Keratinocyte (primary cell): ENCODE measurements around the gene BNIP5. TPM values are rescaled to one million over a fixed set of nuclear protein-coding genes. Genes with fewer than 3 reads are reported as not detected.

Experiments
- DNase-seq: peaks from one replicate; pipeline ENCODE4 v3.0.0-alpha.2; 2011; ENCODE audit warnings: low read depth, missing footprints, low spot score
- FAIRE-seq: peaks from 2 replicates; lab custom pipeline; 2011; peaks lifted over from hg19 to GRCh38; lab: Jason Lieb, UNC
- H2AFZ ChIP-seq: 2 replicates; pipeline ENCODE4 v1.6.0; 2012; ENCODE audit warnings: low read length, control low read depth, inconsistent platforms; ENCODE audit not compliant: control insufficient read depth
- H3K27ac ChIP-seq: 2 replicates; pipeline ENCODE4 v1.5.1; 2011; ENCODE audit warnings: low read length; ENCODE audit not compliant: control insufficient read depth, insufficient read depth
- H3K27me3 ChIP-seq: 3 replicates; pipeline ENCODE4 v1.6.0; 2011; ENCODE audit warnings: low read length; ENCODE audit not compliant: control insufficient read depth, insufficient read depth; ENCODE audit errors: extremely low read depth
- H3K36me3 ChIP-seq, 2 experiments: 2 replicates in 1 of 2; 3 replicates in 1 of 2; pipeline ENCODE4 v1.5.1; 2011; ENCODE audit warnings: low read length in 2 of 2, mild to moderate bottlenecking in 1 of 2; ENCODE audit not compliant: control insufficient read depth in 2 of 2, insufficient read depth in 2 of 2; ENCODE audit errors: extremely low read depth in 1 of 2
- H3K4me1 ChIP-seq: 3 replicates; pipeline ENCODE4 v1.5.1; 2011; ENCODE audit warnings: low read length; ENCODE audit not compliant: control insufficient read depth, insufficient read depth; ENCODE audit errors: extremely low read depth
- H3K4me2 ChIP-seq: 3 replicates; pipeline ENCODE4 v1.6.0; 2011; ENCODE audit warnings: low read depth, low read length; ENCODE audit not compliant: control insufficient read depth, insufficient read depth; ENCODE audit errors: extremely low read depth
- H3K4me3 ChIP-seq, 3 experiments: fragments of 200-600 bp in 1 of 3; sonication (generic) in 1 of 3; 2 replicates in 2 of 3; 3 replicates in 1 of 3; pipeline ENCODE4 v1.5.1; 2011 to 2016; ENCODE audit warnings: low read length in 3 of 3, mild to moderate bottlenecking in 3 of 3, control low read depth in 2 of 3, inconsistent platforms in 1 of 3, low read depth in 1 of 3, mixed read lengths in 1 of 3, mixed run types in 1 of 3, moderate library complexity in 1 of 3; ENCODE audit not compliant: control insufficient read depth in 2 of 3, insufficient read depth in 2 of 3; ENCODE audit errors: extremely low read depth in 1 of 3
- H3K79me2 ChIP-seq: 2 replicates; pipeline ENCODE4 v1.6.0; 2012; ENCODE audit warnings: low read length; ENCODE audit not compliant: control insufficient read depth, insufficient read depth
- H3K9ac ChIP-seq: 3 replicates; pipeline ENCODE4 v1.6.0; 2011; ENCODE audit warnings: low read length; ENCODE audit not compliant: control insufficient read depth, insufficient read depth; ENCODE audit errors: extremely low read depth
- H3K9me1 ChIP-seq: 3 replicates; pipeline ENCODE4 v1.6.0; 2011; ENCODE audit warnings: low read length; ENCODE audit not compliant: control insufficient read depth, insufficient read depth; ENCODE audit errors: extremely low read depth
- H3K9me3 ChIP-seq: 2 replicates; pipeline ENCODE4 v1.5.1; 2012; ENCODE audit warnings: low read depth, low read length; ENCODE audit not compliant: control insufficient read depth
- H4K20me1 ChIP-seq: 3 replicates; pipeline ENCODE4 v1.6.0; 2011; ENCODE audit warnings: low read length; ENCODE audit not compliant: control insufficient read depth, insufficient read depth; ENCODE audit errors: extremely low read depth
- CTCF ChIP-seq, 3 experiments: IDR thresholded peaks in 1 of 3; conservative IDR thresholded peaks in 1 of 3; optimal IDR thresholded peaks in 1 of 3; 2 replicates in 2 of 3; 3 replicates in 1 of 3; pipeline versions ENCODE3 to v1.5.1; 2011; ENCODE audit warnings: low read length in 3 of 3, mild to moderate bottlenecking in 3 of 3, moderate library complexity in 2 of 3, control low read depth in 1 of 3, inconsistent platforms in 1 of 3; ENCODE audit not compliant: insufficient read depth in 2 of 3; ENCODE audit errors: extremely low read depth in 1 of 3
- EZH2 ChIP-seq: IDR thresholded peaks from one replicate; pipeline ENCODE4 v1.6.1; 2012; ENCODE audit warnings: inconsistent platforms, mild to moderate bottlenecking, low read length, moderate library complexity
- dilution Hi-C: fragments of 300-500 bp; cut with MboI; formaldehyde crosslinking; loops from one replicate; pipeline ENCODE4 v1.7.0; 2020; ENCODE audit warnings: low sequenced_read_pairs; ENCODE audit not compliant: extremely low pct_ligation_motif_present
- polyA plus RNA-seq, 5 experiments: library from polyadenylated mRNA; depleted of rRNA in 3 of 5; stranded (reverse) in 3 of 5; stranded (forward) in 1 of 5; unstranded in 1 of 5; fragments of >200 nt; gene quantifications; 1 replicate in 1 of 5; 2 replicates in 3 of 5; 3 replicates in 1 of 5; pipeline versions ENCODE4 v1.2.1 to v1.2.3, GENCODE V29; 2011 to 2012; ENCODE audit warnings: missing spikeins in 2 of 5, low read depth in 1 of 5, low replicate concordance in 1 of 5

Gene BNIP5
- polyA plus RNA-seq, 1 donor (not counting 4 experiments of a cell fraction or from before 2014, with no cell fraction given), result not detected

- H3K27ac ChIP-seq, result no peak overlapping the region
- dilution Hi-C loops, result no loop called here
- no peak overlapping the region for H2AFZ ChIP-seq
- no peaks in the 10 kb centered on the region for H3K36me3 ChIP-seq
- no peaks in the 10 kb centered on the region for H3K4me1 ChIP-seq
- H3K27me3 ChIP-seq, result peaks cover 25% of the 10 kb centered on the region
- FAIRE-seq (no peak), DNase-seq (no peak)
- H3K4me2 ChIP-seq, result no peak overlapping the region
- H3K79me2 ChIP-seq, result no peaks in the 10 kb centered on the region
- H4K20me1 ChIP-seq, result no peaks in the 10 kb centered on the region
- no peak for TF ChIP-seq CTCF (optimal IDR thresholded peaks at IDR 0.05 in 1 of 3, IDR thresholded peaks at IDR 0.05 in 1 of 3, conservative IDR thresholded peaks at IDR 0.05 in 1 of 3; ENCODE audit: extremely low read depth in 1 of 3, insufficient read depth in 2 of 3, low read length in 3 of 3)
- TF ChIP-seq EZH2, result no peak
- no peaks in the 10 kb centered on the region for H3K9me3 ChIP-seq
- H3K9ac ChIP-seq, result no peak overlapping the region
- no peak overlapping the region for H3K4me3 ChIP-seq
- no peaks in the 10 kb centered on the region for H3K9me1 ChIP-seq
Observed at GRCh38 chr6:36327226-36327918, 9.3 kb downstream of the BNIP5 start.

- peaks cover 20% of the 10 kb centered on the region for H3K27me3 ChIP-seq
- H3K36me3 ChIP-seq, result no peaks in the 10 kb centered on the region
- dilution Hi-C loops, result no loop called here
- no peak overlapping the region for H3K4me2 ChIP-seq
- H3K79me2 ChIP-seq, result no peaks in the 10 kb centered on the region
- no peaks in the 10 kb centered on the region for H3K4me1 ChIP-seq
- H3K9me1 ChIP-seq, result no peaks in the 10 kb centered on the region
- no peak overlapping the region for H3K4me3 ChIP-seq
- H4K20me1 ChIP-seq, result no peaks in the 10 kb centered on the region
- no peaks in the 10 kb centered on the region for H3K9me3 ChIP-seq
- no peak for FAIRE-seq
- H2AFZ ChIP-seq, result no peak overlapping the region
- H3K27ac ChIP-seq, result no peak overlapping the region
- DNase-seq, result no peak
- no peak overlapping the region for H3K9ac ChIP-seq
- TF ChIP-seq CTCF (optimal IDR thresholded peaks at IDR 0.05 in 1 of 3, IDR thresholded peaks at IDR 0.05 in 1 of 3, conservative IDR thresholded peaks at IDR 0.05 in 1 of 3; ENCODE audit: extremely low read depth in 1 of 3, insufficient read depth in 2 of 3, low read length in 3 of 3) (no peak), EZH2 (no peak)
Observed at GRCh38 chr6:36326356-36326995, 10.2 kb downstream of the BNIP5 start.
